GM23248 (cell line): ENCODE data around the gene IGSF3.

Experiments used
- EZH2 ChIP-seq: fragments of 200-600 bp; sonication (generic); IDR thresholded peaks from 2 replicates; pipeline ENCODE4 v1.6.1; 2018; ENCODE audit warnings: antibody characterized with exemption, mild to moderate bottlenecking; ENCODE audit not compliant: insufficient read depth, poor library complexity, severe bottlenecking
- EZH2phosphoT487 ChIP-seq: fragments of 200-600 bp; sonication (generic); IDR thresholded peaks from 2 replicates; pipeline ENCODE4 v1.6.1; 2018; ENCODE audit warnings: antibody characterized with exemption, moderate library complexity, mild to moderate bottlenecking, low read depth; ENCODE audit not compliant: insufficient read depth

DNA sequence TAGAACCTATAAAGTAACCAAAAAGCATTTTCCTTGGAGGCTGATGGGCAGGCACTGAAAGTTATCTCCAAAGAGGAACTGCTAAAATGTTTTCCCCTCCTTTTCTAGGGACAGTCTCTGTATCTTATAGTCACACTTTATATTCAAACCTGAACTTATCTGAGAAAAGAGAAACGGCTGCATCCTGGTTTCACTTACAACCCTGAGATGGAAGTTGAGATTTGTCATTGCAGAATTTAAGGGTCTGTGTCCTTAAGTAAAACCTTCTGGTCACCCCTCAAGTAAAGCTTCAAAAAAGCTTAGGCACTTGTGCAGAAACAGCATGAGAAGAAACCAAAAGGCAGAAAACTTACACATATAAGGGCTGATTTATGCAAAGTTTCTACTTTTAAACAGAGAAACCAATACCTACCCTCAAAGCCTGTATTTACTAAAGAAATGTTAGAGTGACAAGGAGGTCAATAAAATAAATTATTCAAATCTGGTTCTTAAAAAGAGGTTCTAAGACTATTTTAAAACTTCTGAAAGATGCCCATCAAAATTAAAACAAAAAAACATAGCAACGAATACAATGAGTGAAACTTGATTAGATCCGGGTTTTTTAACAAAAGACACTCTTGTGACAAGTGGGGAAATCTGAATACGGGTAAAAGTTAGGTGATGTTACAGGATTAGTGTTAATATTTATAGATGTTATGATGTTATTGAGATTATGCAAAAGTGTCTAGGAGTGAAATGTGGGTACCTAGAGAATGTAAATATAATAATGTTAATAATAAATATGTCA, 106.6 kb downstream of the IGSF3 start:
- TF ChIP-seq EZH2 (no peak), EZH2phosphoT487 (no peak)
